Epithelial cell of proximal tubule (primary cell): ENCODE measurements around the gene UBE3C. TPM values are rescaled to one million over a fixed set of nuclear protein-coding genes. Genes with fewer than 3 reads are reported as not detected.

Experiments
- DNase-seq: peaks from one replicate; pipeline ENCODE4 v3.0.0-alpha.2; 2011; ENCODE audit warnings: low read depth
- H3K4me3 ChIP-seq: 2 replicates; pipeline ENCODE4 v1.5.1; 2011; ENCODE audit warnings: low read depth, mild to moderate bottlenecking, low read length
- total RNA-seq: library from RNA; depleted of rRNA; stranded (reverse); fragments of >200 nt; gene quantifications from 2 replicates; pipeline ENCODE4 v1.2.3, GENCODE V29; 2015
- TF ChIP-seq, protein P1 (sequence below): conservative IDR thresholded peaks from 2 replicates; pipeline ENCODE4 v1.5.1; 2012; ENCODE audit warnings: low read depth, mild to moderate bottlenecking, low read length

Gene UBE3C
- total RNA-seq, 1 donor from 2014 or later, result 42.3 TPM

DNA sequence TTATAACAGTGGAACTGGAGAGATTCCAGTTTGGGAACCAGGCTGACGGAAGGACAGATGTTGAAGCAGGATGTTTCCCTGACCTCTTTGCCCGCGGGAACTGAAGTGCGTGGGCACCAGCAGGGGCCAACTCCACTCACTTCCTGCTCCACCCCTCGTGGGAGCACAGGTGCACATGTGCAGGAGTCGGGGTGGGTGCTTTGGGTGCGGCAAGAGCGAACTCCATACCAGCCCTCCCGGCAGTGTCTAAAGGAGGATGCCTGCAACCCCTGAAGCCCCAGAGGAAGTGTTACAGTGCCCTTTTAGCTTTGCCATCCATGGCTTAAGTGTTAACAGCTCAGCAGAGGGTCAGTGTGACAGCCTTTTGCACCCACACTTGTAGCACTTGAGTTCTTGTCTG is 27.4 kb upstream of the UBE3C start:
- TF ChIP-seq, protein P1, sequence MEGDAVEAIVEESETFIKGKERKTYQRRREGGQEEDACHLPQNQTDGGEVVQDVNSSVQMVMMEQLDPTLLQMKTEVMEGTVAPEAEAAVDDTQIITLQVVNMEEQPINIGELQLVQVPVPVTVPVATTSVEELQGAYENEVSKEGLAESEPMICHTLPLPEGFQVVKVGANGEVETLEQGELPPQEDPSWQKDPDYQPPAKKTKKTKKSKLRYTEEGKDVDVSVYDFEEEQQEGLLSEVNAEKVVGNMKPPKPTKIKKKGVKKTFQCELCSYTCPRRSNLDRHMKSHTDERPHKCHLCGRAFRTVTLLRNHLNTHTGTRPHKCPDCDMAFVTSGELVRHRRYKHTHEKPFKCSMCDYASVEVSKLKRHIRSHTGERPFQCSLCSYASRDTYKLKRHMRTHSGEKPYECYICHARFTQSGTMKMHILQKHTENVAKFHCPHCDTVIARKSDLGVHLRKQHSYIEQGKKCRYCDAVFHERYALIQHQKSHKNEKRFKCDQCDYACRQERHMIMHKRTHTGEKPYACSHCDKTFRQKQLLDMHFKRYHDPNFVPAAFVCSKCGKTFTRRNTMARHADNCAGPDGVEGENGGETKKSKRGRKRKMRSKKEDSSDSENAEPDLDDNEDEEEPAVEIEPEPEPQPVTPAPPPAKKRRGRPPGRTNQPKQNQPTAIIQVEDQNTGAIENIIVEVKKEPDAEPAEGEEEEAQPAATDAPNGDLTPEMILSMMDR, result no peak
- H3K4me3 ChIP-seq, result no peak overlapping the region
- DNase-seq, result no peak

DNA sequence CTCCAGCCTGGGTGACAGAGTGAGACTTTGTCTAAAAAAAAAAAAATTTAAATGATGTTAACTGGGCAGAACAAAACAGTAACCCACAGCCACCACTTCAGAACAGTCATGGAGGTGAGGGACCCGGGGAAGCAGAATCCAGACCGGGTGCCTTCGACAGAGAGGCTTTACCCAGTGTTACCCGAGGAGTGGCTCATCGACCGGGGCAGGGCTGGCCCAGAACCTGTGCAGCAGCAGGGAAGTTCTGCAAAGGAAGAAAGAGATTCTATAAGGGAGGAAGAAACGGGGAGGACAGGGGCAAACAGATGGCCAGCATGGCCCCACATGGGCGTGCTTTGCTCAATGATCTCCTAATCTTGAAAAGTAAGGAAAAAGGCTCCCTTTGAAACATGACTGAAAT is 26.0 kb upstream of the UBE3C start:
- no peak overlapping the region for H3K4me3 ChIP-seq
- no peak for DNase-seq
- TF ChIP-seq, protein P1, result no peak

DNA sequence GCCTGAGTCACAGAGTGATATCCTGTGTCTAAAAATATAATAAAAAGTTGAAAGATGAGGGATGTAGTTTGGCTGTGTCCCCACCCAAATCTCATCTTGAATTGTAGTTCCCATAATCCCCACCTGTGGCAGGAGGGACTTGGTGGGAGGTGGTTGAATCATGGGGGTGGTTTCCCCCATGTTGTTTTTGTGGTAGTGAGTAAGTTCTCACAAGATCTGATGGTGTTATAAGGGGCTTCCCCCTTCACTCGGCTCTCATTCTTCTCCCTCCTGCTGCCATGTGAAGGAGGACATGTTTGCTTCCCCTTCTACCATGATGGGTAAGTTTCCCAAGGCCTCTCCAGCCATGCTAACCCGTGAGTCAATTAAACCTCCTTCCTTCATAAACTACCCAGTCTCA is 25.1 kb upstream of the UBE3C start:
- TF ChIP-seq, protein P1, result no peak
- H3K4me3 ChIP-seq, result no peak overlapping the region
- no peak for DNase-seq

DNA sequence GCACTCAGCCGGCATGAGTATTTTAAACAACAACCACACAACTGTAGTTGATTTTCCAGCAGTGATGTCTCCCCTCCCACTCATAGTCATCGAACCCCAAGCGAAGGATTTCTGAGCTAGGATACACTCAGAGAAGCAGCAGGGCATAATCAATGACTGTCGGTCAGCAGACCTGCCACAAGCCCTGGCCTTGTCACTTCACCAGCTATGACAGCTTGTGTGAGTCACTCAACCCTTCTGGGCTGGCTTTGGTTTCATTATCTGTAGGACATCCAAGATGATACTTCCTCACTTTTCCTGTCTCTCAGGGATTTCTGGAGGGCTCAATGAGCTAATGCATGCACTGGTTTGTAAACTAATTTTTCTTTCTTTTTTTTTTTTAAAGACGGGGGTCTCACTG is 22.0 kb upstream of the UBE3C start:
- TF ChIP-seq, protein P1, result no peak
- H3K4me3 ChIP-seq, result no peak overlapping the region
- no peak for DNase-seq

DNA sequence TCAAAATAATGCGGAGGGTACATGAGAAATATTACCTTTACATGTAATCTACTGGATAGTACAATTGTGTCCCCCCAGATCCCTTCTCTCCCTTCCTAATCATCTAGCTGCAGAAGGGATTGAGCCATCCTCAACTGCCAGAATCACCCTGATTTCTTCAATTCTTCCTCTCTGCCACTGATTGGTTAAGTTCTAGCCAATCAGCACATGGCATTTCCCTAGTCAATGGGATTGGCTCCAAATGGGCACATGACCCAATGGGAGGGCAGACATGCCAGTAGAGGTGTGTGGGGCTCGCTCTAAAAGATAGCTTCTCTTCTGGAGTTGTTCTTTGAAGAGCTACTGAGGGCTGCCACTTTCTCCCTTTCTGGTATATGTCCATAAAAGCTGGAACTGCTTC is 20.9 kb upstream of the UBE3C start:
- TF ChIP-seq, protein P1, result no peak
- no peak for DNase-seq
- no peak overlapping the region for H3K4me3 ChIP-seq

DNA sequence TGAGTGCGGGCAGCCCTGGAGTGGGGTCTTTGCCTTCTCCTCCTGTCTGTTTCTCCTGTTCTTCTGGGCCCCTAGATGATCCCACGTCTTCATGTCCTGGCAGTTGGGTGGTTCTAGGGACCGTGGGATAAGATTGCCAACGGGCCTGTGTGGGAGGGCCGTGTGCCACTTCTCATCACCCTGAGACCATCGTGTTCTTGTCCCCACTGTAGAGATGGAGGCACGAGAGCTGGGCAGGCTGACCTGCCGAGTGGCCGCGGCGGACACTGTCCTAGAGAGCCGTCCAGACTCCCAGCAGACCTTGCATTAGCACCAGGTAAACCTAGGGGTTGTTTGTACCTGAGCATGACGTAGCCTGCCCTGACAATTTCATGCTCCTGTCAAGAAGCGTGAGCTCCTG is 18.5 kb upstream of the UBE3C start:
- no peak for DNase-seq
- TF ChIP-seq, protein P1, result no peak
- no peak overlapping the region for H3K4me3 ChIP-seq

DNA sequence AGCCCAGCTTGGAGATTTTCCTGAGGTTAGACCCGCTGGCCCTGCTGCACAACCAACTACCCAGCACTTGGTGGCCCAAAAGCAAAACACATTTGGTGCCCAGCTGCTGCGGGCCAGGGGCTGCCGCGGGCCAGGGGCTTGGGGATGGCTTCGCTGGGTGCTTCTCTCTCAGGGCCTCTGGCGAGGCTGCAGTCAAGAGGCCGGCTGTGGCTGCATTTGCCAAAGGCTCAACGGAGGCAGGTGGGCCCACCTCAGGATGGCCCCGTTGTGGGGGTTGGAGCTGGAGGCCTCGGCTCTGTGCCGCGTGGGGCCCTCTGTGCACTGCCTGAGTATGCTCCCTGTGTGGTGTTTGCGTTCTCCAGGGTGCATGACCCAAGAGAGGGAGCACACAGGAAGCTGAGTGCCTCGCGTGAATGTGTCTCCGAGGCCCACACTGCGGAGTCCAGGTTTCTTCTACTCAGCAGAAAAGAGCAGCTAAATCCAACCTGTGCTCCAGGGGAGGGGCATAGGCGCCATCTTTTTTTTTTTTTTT is 17.5 kb upstream of the UBE3C start:
- TF ChIP-seq, protein P1, result no peak
- H3K4me3 ChIP-seq, result no peak overlapping the region
- DNase-seq, result no peak
